GM12878 (cell line): Measurements from ENCODE around the gene SLC44A4. TPM values are rescaled to one million over a fixed set of nuclear protein-coding genes. Genes with fewer than 3 reads are reported as not detected.

Source experiments
- polyA plus RNA-seq, 11 experiments: library from polyadenylated mRNA; depleted of rRNA in 4 of 11; unstranded in 6 of 11; stranded (reverse) in 5 of 11; fragments of >200 nt; fragmentation: Nextera tagmentation in 4 of 11; fragmentation: Illumina TruSeq in 1 of 11; extraction: Ambion mirVana in 4 of 11; extraction: Trizol in 1 of 11; gene quantifications; 1 replicate in 1 of 11; 2 replicates in 10 of 11; pipeline versions ENCODE4 v1.2.1 to v1.2.3, GENCODE V29; 2011 to 2016; ENCODE audit warnings: inconsistent platforms in 2 of 11, missing spikeins in 2 of 11, low read depth in 1 of 11
- total RNA-seq, 4 experiments: library from RNA; depleted of rRNA in 3 of 4; stranded (reverse); fragments of >200 nt in 3 of 4; fragmentation: Illumina TruSeq in 1 of 4; extraction: Trizol in 1 of 4; gene quantifications; 2 replicates each; pipeline versions ENCODE4 v1.2.1 to v1.2.3, GENCODE V29; 2013 to 2021
- TF ChIP-seq, protein P1 (sequence below): fragments of 450-650 bp; IDR thresholded peaks from 2 replicates; pipeline ENCODE4 v1.6.1; 2018; ENCODE audit warnings: mild to moderate bottlenecking, low read depth, moderate library complexity; ENCODE audit not compliant: partially characterized antibody
- TF ChIP-seq, protein P2 (sequence below), 3 experiments: IDR thresholded peaks in 2 of 3; conservative IDR thresholded peaks in 1 of 3; 2 replicates each; pipeline ENCODE4 v1.5.1; 2011; ENCODE audit warnings: low read depth in 3 of 3, low read length in 3 of 3, mild to moderate bottlenecking in 3 of 3, control low read depth in 2 of 3, moderate library complexity in 2 of 3, inconsistent platforms in 1 of 3, mixed read lengths in 1 of 3; ENCODE audit not compliant: control insufficient read depth in 2 of 3, insufficient read depth in 1 of 3; ENCODE audit errors: extremely low read depth in 1 of 3
- TF ChIP-seq, protein P3 (sequence below): fragments of 450-650 bp; IDR thresholded peaks from 2 replicates; pipeline ENCODE4 v1.6.1; 2016; ENCODE audit warnings: mild to moderate bottlenecking, moderate library complexity, borderline replicate concordance
- TF ChIP-seq, protein P4 (sequence below): fragments of 450-650 bp; formaldehyde crosslinking; IDR thresholded peaks from 2 replicates; pipeline ENCODE4 v1.4.0; 2022; ENCODE audit warnings: mild to moderate bottlenecking, moderate library complexity
- TF ChIP-seq, protein P5 (sequence below): IDR thresholded peaks from 2 replicates; pipeline ENCODE4 v1.6.1; 2012; ENCODE audit warnings: improper control_type of control experiment, low read depth, low read length; ENCODE audit not compliant: insufficient replicate concordance

Gene SLC44A4
- total and polyA plus RNA-seq, 10 of the 15 experiments (the other 5 are each of a cell fraction or from before 2014, with no cell fraction given): 0.04 to 0.24 (median 0.15) TPM; not detected in 3

GRCh38 chr6:31847276-31847978, 31.4 kb downstream of the SLC44A4 start (continued):
- TF ChIP-seq, protein P1, sequence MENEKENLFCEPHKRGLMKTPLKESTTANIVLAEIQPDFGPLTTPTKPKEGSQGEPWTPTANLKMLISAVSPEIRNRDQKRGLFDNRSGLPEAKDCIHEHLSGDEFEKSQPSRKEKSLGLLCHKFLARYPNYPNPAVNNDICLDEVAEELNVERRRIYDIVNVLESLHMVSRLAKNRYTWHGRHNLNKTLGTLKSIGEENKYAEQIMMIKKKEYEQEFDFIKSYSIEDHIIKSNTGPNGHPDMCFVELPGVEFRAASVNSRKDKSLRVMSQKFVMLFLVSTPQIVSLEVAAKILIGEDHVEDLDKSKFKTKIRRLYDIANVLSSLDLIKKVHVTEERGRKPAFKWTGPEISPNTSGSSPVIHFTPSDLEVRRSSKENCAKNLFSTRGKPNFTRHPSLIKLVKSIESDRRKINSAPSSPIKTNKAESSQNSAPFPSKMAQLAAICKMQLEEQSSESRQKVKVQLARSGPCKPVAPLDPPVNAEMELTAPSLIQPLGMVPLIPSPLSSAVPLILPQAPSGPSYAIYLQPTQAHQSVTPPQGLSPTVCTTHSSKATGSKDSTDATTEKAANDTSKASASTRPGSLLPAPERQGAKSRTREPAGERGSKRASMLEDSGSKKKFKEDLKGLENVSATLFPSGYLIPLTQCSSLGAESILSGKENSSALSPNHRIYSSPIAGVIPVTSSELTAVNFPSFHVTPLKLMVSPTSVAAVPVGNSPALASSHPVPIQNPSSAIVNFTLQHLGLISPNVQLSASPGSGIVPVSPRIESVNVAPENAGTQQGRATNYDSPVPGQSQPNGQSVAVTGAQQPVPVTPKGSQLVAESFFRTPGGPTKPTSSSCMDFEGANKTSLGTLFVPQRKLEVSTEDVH: no peak
- TF ChIP-seq, protein P2, sequence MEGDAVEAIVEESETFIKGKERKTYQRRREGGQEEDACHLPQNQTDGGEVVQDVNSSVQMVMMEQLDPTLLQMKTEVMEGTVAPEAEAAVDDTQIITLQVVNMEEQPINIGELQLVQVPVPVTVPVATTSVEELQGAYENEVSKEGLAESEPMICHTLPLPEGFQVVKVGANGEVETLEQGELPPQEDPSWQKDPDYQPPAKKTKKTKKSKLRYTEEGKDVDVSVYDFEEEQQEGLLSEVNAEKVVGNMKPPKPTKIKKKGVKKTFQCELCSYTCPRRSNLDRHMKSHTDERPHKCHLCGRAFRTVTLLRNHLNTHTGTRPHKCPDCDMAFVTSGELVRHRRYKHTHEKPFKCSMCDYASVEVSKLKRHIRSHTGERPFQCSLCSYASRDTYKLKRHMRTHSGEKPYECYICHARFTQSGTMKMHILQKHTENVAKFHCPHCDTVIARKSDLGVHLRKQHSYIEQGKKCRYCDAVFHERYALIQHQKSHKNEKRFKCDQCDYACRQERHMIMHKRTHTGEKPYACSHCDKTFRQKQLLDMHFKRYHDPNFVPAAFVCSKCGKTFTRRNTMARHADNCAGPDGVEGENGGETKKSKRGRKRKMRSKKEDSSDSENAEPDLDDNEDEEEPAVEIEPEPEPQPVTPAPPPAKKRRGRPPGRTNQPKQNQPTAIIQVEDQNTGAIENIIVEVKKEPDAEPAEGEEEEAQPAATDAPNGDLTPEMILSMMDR (IDR thresholded peaks at IDR 0.05 in 2 of 3, conservative IDR thresholded peaks at IDR 0.05 in 1 of 3; ENCODE audit: control insufficient read depth in 2 of 3, extremely low read depth in 1 of 3, insufficient read depth in 1 of 3, low read depth in 3 of 3, low read length in 3 of 3): no peak
- TF ChIP-seq, protein P3, sequence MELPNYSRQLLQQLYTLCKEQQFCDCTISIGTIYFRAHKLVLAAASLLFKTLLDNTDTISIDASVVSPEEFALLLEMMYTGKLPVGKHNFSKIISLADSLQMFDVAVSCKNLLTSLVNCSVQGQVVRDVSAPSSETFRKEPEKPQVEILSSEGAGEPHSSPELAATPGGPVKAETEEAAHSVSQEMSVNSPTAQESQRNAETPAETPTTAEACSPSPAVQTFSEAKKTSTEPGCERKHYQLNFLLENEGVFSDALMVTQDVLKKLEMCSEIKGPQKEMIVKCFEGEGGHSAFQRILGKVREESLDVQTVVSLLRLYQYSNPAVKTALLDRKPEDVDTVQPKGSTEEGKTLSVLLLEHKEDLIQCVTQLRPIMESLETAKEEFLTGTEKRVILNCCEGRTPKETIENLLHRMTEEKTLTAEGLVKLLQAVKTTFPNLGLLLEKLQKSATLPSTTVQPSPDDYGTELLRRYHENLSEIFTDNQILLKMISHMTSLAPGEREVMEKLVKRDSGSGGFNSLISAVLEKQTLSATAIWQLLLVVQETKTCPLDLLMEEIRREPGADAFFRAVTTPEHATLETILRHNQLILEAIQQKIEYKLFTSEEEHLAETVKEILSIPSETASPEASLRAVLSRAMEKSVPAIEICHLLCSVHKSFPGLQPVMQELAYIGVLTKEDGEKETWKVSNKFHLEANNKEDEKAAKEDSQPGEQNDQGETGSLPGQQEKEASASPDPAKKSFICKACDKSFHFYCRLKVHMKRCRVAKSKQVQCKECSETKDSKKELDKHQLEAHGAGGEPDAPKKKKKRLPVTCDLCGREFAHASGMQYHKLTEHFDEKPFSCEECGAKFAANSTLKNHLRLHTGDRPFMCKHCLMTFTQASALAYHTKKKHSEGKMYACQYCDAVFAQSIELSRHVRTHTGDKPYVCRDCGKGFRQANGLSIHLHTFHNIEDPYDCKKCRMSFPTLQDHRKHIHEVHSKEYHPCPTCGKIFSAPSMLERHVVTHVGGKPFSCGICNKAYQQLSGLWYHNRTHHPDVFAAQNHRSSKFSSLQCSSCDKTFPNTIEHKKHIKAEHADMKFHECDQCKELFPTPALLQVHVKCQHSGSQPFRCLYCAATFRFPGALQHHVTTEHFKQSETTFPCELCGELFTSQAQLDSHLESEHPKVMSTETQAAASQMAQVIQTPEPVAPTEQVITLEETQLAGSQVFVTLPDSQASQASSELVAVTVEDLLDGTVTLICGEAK: no peak
- TF ChIP-seq, protein P4, sequence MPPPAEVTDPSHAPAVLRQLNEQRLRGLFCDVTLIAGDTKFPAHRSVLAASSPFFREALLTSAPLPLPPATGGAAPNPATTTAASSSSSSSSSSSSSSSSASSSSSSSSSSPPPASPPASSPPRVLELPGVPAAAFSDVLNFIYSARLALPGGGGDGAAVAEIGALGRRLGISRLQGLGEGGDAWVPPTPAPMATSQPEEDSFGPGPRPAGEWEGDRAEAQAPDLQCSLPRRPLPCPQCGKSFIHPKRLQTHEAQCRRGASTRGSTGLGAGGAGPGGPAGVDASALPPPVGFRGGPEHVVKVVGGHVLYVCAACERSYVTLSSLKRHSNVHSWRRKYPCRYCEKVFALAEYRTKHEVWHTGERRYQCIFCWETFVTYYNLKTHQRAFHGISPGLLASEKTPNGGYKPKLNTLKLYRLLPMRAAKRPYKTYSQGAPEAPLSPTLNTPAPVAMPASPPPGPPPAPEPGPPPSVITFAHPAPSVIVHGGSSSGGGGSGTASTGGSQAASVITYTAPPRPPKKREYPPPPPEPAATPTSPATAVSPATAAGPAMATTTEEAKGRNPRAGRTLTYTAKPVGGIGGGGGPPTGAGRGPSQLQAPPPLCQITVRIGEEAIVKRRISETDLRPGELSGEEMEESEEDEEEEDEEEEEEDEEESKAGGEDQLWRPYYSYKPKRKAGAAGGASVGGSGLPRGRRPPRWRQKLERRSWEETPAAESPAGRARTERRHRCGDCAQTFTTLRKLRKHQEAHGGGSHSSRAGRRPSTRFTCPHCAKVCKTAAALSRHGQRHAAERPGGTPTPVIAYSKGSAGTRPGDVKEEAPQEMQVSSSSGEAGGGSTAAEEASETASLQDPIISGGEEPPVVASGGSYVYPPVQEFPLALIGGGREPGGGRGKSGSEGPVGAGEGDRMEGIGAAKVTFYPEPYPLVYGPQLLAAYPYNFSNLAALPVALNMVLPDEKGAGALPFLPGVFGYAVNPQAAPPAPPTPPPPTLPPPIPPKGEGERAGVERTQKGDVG (CRISPR knock-in tag): no peak
- TF ChIP-seq, protein P5, sequence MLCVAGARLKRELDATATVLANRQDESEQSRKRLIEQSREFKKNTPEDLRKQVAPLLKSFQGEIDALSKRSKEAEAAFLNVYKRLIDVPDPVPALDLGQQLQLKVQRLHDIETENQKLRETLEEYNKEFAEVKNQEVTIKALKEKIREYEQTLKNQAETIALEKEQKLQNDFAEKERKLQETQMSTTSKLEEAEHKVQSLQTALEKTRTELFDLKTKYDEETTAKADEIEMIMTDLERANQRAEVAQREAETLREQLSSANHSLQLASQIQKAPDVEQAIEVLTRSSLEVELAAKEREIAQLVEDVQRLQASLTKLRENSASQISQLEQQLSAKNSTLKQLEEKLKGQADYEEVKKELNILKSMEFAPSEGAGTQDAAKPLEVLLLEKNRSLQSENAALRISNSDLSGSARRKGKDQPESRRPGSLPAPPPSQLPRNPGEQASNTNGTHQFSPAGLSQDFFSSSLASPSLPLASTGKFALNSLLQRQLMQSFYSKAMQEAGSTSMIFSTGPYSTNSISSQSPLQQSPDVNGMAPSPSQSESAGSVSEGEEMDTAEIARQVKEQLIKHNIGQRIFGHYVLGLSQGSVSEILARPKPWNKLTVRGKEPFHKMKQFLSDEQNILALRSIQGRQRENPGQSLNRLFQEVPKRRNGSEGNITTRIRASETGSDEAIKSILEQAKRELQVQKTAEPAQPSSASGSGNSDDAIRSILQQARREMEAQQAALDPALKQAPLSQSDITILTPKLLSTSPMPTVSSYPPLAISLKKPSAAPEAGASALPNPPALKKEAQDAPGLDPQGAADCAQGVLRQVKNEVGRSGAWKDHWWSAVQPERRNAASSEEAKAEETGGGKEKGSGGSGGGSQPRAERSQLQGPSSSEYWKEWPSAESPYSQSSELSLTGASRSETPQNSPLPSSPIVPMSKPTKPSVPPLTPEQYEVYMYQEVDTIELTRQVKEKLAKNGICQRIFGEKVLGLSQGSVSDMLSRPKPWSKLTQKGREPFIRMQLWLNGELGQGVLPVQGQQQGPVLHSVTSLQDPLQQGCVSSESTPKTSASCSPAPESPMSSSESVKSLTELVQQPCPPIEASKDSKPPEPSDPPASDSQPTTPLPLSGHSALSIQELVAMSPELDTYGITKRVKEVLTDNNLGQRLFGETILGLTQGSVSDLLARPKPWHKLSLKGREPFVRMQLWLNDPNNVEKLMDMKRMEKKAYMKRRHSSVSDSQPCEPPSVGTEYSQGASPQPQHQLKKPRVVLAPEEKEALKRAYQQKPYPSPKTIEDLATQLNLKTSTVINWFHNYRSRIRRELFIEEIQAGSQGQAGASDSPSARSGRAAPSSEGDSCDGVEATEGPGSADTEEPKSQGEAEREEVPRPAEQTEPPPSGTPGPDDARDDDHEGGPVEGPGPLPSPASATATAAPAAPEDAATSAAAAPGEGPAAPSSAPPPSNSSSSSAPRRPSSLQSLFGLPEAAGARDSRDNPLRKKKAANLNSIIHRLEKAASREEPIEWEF: no peak
